ENCODE data around the gene IL13RA1. TPM values are rescaled to one million over a fixed set of nuclear protein-coding genes. Genes with fewer than 3 reads are reported as not detected.

The IL13RA1 gene
- total and polyA plus RNA-seq, 4 donors, result 31.2 to 137 (median 44.5) TPM

- TF ChIP-seq SP1 (IDR thresholded peaks at IDR 0.05) (no peak), NR2F2 (IDR thresholded peaks at IDR 0.05) (no peak), YY1 (IDR thresholded peaks at IDR 0.05) (no peak), FOXA1 (IDR thresholded peaks at IDR 0.05) (no peak), JUND (IDR thresholded peaks at IDR 0.05) (no peak), TAF1 (conservative IDR thresholded peaks at IDR 0.05) (no peak), RAD21 (IDR thresholded peaks at IDR 0.05) (no peak)
- Histone ChIP-seq H3K9ac (ENCODE audit: low read depth in 1 of 2, low read length in 2 of 2) (no peak overlapping the region), H3K27ac (ENCODE audit: low read depth in 1 of 2, low read length in 2 of 2) (no peak overlapping the region), H3K9me3 (ENCODE audit: control insufficient read depth in 4 of 4, low read length in 3 of 4) (no peaks in the 10 kb centered on the region), H3K27me3 (ENCODE audit: control insufficient read depth in 4 of 4, insufficient read depth in 4 of 4, low read length in 3 of 4) (no peaks in the 10 kb centered on the region), H3K4me1 (ENCODE audit: control insufficient read depth in 4 of 4, insufficient read depth in 4 of 4, low read length in 3 of 4) (peaks cover 0 to 21% (median 6%) of the 10 kb centered on the region in 4 donors), H3K36me3 (ENCODE audit: control insufficient read depth in 4 of 4, insufficient read depth in 3 of 4, low read depth in 1 of 4, low read length in 3 of 4) (peaks cover 0 to 15% (median 8%) of the 10 kb centered on the region in 4 donors), H3K4me3 (ENCODE audit: low read depth in 1 of 3, low read length in 3 of 3) (no peak overlapping the region)
- WGBS, result 74% methylated on average over 2 of the region's 2 CpGs
- DNase-seq (ENCODE audit: low spot score), result no peak
Observed at GRCh38 chrX:118758511-118758910, 31.1 kb downstream of the IL13RA1 start.

GRCh38 chrX:118760025-118760424, 32.6 kb downstream of the IL13RA1 start:
- H3K9me3 ChIP-seq (ENCODE audit: control insufficient read depth in 4 of 4, low read length in 3 of 4), result no peaks in the 10 kb centered on the region
- no peak for TF ChIP-seq RXRA (IDR thresholded peaks at IDR 0.05)
- TF ChIP-seq FOXA2 (IDR thresholded peaks at IDR 0.05), result no peak
- no peak for TF ChIP-seq NR2F2 (IDR thresholded peaks at IDR 0.05)
- TF ChIP-seq GABPA (IDR thresholded peaks at IDR 0.05 in 1 of 2, conservative IDR thresholded peaks at IDR 0.05 in 1 of 2), result no peak
- no peak for TF ChIP-seq ZBTB33 (IDR thresholded peaks at IDR 0.05)
- TF ChIP-seq REST (IDR thresholded peaks at IDR 0.05), result no peak
- TF ChIP-seq SP1 (IDR thresholded peaks at IDR 0.05), result no peak
- WGBS, result 37% methylated on average over 3 of the region's 3 CpGs
- H3K27ac ChIP-seq (ENCODE audit: low read depth in 1 of 2, low read length in 2 of 2), result no peak overlapping the region
- H3K27me3 ChIP-seq (ENCODE audit: control insufficient read depth in 4 of 4, insufficient read depth in 4 of 4, low read length in 3 of 4), result no peaks in the 10 kb centered on the region
- no peak overlapping the region for H3K9ac ChIP-seq (ENCODE audit: low read depth in 1 of 2, low read length in 2 of 2)
- H3K4me1 ChIP-seq (ENCODE audit: control insufficient read depth in 4 of 4, insufficient read depth in 4 of 4, low read length in 3 of 4), result peaks cover 0 to 21% (median 6%) of the 10 kb centered on the region in 4 donors
- peaks cover 0 to 13% (median 8%) of the 10 kb centered on the region in 4 donors for H3K36me3 ChIP-seq (ENCODE audit: control insufficient read depth in 4 of 4, insufficient read depth in 3 of 4, low read depth in 1 of 4, low read length in 3 of 4)
- no peak for DNase-seq (ENCODE audit: low spot score)
- no peak overlapping the region for H3K4me3 ChIP-seq (ENCODE audit: low read depth in 1 of 3, low read length in 3 of 3)

- TF ChIP-seq HNF4G (IDR thresholded peaks at IDR 0.05), result peak; percentile 16
- peak; percentile 32 to 50 for TF ChIP-seq RXRA (IDR thresholded peaks at IDR 0.05)
- TF ChIP-seq YY1 (IDR thresholded peaks at IDR 0.05), result no peak
- peak; percentile 23 for TF ChIP-seq SP1 (IDR thresholded peaks at IDR 0.05)
- TF ChIP-seq HNF4A (conservative IDR thresholded peaks at IDR 0.05), result peak; percentile 73 to 83
- TF ChIP-seq REST (IDR thresholded peaks at IDR 0.05), result no peak
- no peak overlapping the region for H3K4me3 ChIP-seq (ENCODE audit: low read depth in 1 of 3, low read length in 3 of 3)
- 64% methylated on average over 5 of the region's 5 CpGs for WGBS
- peaks cover 0 to 21% (median 6%) of the 10 kb centered on the region in 4 donors for H3K4me1 ChIP-seq (ENCODE audit: control insufficient read depth in 4 of 4, insufficient read depth in 4 of 4, low read length in 3 of 4)
- no peak for DNase-seq (ENCODE audit: low spot score)
- H3K9me3 ChIP-seq (ENCODE audit: control insufficient read depth in 4 of 4, low read length in 3 of 4), result no peaks in the 10 kb centered on the region
- H3K27me3 ChIP-seq (ENCODE audit: control insufficient read depth in 4 of 4, insufficient read depth in 4 of 4, low read length in 3 of 4), result no peaks in the 10 kb centered on the region
- H3K36me3 ChIP-seq (ENCODE audit: control insufficient read depth in 4 of 4, insufficient read depth in 3 of 4, low read depth in 1 of 4, low read length in 3 of 4), result peaks cover under 1 to 13% (median 8%) of the 10 kb centered on the region in 4 donors
- H3K9ac ChIP-seq (ENCODE audit: low read depth in 1 of 2, low read length in 2 of 2), result no peak overlapping the region
- H3K27ac ChIP-seq (ENCODE audit: low read depth in 1 of 2, low read length in 2 of 2), result no peak overlapping the region
Observed at GRCh38 chrX:118761939-118762707, 34.7 kb downstream of the IL13RA1 start.

Measured in liver (tissue), 9 donors.